ENCODE data around the gene TIAL1.
A peak's percentile ranks its signal among the peaks of the same experiment; 100 is the strongest.
"Not testable (repeated sequence)": the region's sequence is repeated elsewhere in the genome, so short reads cannot be mapped to it uniquely, and the experiment has no call there.

TIAL1 gene, protein sequence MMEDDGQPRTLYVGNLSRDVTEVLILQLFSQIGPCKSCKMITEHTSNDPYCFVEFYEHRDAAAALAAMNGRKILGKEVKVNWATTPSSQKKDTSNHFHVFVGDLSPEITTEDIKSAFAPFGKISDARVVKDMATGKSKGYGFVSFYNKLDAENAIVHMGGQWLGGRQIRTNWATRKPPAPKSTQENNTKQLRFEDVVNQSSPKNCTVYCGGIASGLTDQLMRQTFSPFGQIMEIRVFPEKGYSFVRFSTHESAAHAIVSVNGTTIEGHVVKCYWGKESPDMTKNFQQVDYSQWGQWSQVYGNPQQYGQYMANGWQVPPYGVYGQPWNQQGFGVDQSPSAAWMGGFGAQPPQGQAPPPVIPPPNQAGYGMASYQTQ

DNA sequence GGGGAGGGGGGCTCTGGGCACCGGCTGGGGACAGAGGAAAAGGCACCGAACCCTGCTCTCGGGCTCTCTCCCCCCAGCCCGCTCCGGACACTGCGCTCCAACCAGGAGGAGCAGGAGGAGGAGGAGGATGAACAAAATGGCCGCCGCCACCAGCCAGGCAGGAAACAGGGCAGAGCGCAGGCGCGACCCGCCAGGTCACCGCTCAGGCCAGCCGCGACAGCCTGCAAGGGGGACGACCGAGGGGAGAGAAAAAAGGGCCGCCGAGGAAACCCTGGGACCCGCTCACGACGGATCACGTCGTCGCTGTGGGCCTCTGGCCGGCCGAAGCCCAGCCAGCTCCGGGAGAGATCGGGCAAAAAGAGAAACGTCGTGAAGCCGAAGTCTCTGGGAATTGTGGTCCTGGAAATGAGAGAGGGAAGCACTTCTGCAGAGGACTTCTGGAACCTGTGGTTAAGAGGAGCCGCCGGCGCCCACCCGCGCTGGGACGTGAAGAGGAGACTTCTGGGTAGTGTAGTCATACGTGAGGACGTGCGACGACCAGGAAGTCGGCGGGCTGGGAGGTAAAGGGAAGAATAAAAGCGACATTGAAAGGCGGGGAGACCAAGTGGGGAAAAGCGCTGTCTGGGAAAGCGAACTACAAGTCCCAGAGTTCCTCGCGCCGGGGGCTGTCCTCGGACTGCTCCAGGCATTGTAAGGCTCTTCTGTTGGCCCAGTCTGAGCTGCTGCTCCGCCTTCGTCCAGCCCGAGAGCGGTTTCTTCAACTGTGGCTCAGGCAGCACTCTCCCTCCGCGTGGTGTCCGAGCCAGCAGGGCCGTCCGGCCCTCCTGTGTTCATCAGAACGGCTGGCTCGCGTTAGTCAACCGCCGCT is at the start of gene TIAL1:
TSS of gene TIAL1 (minus strand) at position 428 of the 868 bp plus-strand sequence. CDS start 499 bp downstream, outside the sequence.
- DNase-seq = peak; percentile 100

DNA sequence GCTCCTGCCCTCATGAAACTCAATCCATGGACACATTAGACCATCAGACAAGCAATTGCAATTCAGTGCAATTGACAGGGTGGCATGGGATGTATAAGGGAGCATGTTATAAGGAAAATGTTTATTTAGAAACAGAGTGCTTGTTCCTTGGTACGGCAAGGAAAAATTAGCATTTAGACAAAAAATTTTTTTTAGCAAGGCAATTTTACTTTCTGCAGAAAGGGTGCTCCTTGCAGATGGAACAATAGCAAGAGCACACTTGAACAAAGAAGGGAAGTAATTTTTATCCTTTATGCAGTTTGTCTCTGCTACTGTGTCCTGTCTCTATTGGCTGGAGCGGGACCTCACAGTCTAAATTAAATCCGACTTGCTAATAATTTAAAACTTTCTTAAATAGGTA is 48.2 kb upstream of the TIAL1 start:
- no peak for DNase-seq

DNA sequence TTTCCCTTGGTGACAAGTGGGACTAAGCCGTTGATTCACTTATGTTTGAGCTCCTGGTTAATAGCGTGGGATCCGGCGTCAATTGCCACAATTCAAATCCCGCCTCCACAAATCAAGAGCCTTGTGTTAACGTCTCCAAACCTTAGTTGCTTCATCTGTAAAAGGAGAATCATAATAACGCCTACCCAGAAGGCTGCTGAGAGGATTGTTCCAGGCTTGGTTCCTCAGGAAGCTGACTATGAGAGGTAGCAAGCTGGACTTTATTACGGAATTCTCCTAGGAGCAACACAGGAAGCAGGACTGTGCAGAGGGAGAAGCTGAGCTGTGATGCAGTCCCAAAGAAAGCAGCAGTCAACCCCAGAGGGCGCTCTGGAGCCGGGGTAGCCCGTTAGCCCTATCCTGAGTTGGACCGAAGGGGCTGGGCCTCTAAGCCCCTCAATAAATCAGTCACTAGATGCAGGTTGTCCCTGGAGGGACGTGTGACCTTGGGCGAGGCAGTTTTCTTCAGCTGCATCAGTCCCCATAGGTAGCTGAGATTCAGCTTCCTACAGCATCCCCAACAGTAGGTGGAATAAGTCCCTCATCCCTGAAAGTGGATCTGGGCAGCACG is 47.5 kb upstream of the TIAL1 start:
- DNase-seq = no peak

DNA sequence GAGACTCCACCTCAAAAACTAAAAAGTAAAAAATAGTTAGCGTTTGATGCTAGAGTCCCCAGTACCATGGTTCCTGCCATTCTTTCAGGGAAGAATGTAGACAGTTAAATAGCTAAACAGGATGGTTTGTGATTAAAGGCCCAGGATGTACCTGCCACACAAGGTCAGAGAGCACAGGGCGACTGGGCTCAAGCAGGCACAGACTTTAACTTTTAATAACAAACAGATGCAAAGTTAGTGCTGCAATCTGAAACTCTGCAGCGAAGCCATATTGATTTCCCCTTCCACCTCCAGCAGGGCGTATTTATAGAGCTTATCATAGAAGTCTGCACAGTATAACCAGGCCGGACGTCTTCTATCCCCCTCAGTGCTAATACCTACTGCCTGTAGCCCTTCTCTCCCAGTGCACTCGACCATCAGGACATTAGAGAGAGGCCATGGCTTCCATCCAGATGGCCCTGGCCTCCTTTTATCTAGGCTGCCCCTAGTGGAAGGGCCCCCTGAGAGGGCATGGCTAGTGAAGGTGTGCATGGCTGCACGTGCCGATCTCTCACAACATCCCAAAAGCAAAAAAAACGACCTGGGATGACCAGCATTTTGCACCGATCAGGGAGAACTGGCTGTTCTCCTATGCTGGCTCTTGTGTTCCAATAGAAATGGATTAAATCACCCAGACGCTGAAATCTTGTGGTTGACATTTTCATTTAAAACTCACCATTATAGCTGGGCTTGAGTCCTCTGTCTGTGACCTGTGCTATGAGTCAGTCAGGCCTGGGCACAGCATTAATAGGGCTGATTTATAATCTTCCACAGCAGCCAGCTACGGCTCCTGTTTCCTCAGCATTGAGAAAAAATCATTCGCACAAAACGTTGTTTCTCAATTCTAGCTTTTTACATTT is 46.8 kb upstream of the TIAL1 start:
- DNase-seq = no peak

DNA sequence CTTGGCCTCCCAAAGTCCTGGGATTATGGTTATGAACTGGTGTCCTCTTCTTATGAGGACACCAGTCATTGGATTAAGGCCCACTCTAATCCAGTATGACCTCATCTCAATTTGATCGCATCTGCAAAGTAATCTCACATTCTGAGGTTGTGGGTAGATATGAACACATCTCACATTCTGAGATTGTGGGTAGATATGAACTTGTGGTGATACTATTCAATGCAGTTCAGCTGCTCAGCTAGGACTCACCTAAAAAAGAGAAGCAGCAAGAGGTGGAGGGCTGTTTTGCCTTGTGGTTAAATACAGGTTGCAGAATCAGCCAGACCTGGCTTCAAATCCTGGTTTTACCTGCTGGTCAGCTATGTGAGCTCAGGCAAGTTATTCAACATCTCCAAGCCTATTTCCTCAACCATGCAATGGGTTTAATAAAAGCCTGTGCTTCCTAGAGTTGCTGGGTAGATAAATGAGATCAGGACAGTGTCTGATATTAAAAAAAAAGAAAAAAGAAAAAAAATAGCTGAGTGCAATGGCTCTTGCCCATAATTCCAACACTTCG is 45.9 kb upstream of the TIAL1 start:
- DNase-seq = no peak

DNA sequence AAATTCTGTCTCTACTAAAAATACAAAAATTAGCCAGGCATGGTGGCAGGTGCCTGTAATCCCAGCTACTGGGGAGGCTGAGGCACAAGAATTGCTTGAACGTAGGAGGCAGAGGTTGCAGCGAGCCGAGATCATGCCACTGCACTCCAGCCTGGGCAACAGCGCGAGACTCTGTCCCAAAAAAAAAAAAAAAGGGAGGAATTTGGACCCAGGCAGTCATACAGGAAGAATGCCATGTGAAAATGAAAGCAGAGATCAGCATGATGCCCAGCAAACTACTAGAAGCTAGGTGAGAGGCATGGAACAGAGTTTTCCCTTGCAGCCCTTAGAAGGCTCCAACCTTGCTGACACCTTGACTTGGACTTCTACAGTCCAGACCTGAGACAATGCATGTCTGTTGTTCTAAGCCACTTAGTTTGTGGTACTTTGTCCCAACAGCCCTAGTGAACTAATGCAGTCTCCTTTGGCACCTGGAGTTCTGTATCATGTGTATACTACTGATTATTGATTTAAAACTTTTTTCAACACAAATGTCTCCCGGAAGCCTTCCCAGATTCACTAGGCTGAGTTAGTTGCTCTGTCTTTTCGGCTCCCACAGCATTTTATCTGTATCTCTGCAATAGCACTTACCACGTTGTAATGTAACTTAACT is 44.2 kb upstream of the TIAL1 start:
- DNase-seq = no peak

DNA sequence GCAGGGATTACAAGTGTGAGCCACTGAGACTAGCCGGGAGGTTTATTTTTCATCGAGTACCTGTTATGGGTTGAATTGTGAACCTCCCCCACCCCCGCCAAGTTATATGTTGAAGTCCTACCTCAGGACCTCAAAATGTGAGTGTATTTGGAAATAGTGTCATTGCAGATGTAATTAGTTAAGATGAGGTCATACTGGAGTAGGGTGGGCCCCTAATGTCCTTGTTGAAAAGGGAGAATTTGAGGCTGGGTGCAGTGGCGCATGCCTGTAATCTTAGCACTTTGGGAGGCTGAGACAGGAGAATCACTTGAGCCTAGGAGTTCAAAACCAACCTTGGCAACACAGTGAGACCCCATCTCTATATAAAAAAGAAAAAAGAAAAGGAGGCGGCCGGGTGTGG is 43.6 kb upstream of the TIAL1 start:
- DNase-seq = no peak

DNA sequence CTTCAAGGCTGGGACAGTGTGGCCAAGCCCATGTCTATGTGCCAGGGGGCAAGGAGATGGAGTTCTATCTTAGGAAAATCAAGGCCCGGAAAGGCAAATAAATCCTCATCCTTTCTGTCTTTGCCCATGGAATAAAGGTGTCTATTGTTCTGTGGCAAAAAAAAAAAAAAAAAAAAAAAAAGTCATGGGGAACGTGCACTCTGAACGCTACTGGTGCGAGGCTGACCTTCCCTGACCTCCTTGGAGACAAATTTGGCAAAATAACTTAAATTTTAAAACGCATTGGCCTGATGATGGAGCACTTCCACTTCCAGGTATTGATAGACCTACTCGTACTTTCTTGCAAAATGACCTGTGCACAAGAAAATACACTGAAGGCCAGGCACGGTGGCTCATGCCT is 42.2 kb upstream of the TIAL1 start:
- DNase-seq = no peak

DNA sequence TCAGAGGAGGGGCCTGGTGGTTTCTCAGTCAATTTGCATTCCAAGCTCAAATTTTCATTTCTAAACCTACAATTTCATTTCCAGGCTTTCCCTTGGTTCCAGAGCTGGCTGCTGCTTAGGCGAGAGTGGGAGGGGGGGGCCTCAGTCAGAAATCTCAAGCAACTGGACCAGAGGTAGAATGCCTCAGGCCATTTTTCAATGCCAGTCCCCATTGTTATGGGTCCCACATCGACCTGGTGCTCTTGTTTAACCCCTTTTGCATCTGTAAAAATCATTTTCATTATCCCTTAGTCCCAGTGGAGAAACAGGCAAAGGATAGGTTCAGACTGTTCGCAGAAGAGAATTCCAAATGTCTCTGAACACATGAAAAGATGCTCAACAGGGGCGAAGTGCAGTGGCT is 40.9 kb upstream of the TIAL1 start:
- DNase-seq = no peak

DNA sequence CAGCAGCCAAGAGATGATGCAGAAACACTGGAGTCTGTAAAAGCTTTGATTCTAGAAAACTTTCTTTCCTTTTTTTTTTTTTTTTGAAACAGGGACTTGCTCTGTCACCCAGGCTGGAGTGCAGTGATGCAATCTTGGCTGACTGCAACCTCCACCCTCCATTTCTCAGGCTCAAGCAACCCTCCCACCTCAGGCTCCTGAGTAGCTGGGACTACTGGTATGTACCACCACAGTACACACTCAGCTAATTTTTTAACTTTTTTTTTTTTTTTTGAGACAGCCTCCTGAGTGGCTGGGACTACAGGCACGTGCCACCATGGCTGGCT is 37.4 kb upstream of the TIAL1 start:
- DNase-seq = no peak

DNA sequence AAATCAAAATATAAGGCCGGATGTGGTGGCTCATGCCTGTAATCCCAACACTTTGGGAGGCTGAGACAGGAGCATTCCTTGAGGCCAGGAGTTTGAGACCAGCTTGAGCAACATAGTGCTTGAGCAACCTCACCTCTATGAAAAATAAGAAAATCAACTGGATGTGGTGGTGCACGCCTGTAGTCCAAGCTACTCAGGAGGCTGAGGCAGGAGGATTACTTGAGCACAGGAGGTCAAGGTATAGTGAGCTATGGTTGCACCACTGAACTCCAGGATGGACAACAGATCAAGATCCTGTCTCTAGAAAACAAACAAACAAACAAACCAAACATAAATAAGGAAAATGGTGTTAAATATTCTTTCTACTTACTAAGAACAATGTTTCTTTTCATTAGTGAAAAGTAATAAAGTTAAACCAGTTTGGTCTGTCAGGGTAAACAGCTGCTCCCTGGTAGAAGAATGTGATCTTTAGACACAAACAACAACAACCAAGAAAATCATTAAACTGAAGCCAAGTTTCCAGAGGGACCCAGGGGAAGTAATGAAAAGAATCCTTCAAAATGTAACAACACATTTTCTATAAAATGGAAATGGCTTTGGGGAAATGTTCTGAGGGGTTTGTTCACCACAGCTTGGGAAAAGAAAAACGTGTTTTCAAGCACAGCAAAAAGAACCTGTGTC is 36.9 kb upstream of the TIAL1 start:
- DNase-seq = no peak

DNA sequence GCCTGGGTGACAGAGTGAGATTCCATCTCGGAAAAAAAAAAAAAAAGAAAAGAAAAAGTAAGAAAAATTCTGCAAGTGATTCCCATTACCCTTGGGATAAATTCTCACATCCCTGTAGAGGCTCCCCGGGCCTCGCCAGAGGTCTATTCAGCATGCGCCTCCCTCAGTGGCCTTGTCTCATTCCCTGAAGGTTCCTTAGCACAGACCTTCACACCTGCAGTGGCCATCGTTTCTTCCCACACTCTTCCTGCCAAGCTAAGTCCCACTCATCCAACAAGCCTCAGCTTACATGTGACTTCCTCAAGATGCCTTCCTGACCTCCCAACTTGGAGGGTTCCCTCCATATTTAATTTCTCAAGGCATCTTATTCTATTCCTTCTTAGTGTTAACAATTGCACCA is 33.5 kb upstream of the TIAL1 start:
- DNase-seq = no peak

DNA sequence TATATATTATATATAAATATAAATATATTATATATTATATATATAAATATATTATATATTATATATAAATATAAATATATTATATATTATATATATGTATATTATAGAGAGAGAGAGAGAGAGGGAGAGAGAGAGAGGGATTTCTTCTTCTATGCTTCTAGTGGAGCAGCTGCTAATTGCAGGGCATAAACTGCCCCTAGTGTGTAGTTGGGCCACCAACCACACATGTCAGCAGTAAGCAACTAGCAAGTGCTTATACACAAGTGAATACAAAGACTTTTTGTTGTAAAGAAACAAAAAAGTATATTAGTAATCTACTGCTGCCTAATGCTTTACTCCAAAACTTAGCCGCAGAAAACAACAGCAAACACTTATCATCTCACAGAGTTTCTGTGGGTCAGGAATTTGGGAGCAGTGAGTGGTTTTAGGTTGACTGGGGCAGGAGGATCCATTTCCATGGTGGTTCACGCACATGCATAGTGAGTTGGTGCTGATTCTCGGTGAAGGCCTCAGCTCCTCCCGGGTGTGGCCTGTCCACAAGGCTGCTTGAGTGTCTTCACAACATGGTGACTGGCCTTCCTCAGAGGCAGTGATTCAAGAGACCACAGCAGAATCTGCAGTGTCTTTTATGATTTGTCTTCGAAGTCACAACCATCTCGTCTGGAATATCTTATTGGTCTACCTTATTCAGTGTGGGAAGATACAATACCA is 29.0 kb upstream of the TIAL1 start:
- no peak for DNase-seq

DNA sequence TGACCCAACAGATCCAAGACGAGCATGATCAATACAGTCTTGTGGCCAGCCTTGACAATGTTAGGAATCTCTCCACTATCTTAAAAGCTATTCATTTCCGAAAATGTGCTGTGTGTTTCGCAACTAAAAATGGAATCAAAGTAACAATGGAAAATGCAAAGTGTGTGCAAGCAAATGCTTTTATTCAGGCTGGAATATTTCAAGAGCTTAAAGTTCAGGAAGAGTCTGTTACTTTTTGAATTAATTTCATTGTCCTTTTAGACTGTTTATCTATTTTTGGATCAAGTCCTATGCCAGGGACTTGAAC is 24.3 kb upstream of the TIAL1 start:
- no peak for DNase-seq

DNA sequence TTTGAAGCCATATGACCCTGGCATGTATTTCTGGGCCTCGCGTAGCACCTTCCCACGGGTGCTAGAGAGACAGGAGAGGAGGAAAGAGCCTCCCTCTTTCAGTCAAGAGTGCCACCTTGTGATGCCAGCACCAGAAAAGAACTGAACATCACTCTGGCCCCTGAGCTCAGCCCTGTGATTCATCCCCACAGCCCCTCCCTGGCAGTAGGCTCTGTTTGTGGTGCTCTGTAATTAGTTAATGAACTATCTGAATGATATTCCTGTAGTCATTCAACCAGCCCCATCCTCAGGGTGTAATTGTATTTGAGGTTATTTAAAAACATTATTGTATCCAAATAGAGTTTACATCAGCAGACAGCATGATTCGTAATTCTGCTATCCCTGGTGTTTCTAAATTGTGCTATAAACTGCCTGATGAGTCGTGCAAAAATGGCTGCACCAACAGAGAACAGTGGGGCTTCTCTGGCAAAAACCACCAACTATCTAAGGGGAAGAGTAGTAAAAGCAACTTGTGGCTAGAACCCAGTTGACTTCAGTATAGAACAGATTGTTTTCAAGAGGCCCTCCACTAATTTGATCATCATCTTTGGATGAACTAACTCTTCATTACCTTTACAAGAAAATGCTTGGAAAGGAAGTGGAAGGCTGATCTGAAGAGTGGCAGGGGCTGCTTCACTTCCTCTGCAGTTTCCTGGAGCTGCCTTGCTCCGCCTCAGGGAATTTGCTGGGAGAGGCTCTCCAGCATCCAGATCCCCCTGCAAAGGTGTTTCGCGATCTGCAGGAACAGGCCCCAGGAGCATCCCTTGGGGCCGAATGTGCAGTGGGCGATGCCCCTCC is 23.7 kb upstream of the TIAL1 start:
- DNase-seq = no peak

DNA sequence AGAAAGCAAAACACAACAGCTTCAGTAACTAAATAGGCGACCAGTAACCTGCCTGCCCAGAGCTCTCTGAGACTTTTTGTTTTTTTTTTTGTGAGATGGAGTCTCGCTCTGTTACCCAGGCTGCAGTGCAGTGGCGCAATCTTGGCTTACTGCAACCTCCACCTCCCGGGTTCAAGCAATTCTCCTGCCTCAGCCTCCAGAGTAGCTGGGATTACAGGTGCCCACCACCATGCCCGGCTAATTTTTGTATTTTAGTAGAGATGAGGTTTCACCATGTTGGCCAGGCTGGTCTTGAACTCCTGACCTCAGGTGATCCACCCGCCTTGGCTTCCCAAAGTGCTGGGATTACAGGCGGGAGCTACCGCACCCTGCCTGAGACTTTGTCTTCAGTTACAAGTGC is 23.0 kb upstream of the TIAL1 start:
- DNase-seq = not testable (repeated sequence)

DNA sequence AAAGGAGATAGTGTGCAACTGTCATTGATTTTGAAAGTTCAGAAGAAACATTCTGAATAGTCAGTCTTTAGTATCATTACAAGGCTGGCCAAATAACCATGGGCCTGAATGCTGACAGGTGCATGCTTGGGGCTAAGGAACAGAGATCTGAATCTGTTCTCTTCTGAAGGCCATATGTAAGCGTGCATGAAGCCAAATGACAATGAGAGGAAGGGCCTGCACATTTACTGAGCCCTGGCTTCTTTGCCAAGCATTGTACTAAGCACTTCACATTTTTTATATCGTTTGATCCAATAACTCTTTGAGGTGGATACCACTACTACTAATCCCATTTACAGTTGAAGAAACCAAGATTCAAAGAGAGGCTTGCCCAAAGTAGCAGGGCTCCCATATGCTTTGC is 22.5 kb upstream of the TIAL1 start:
- DNase-seq = no peak

DNA sequence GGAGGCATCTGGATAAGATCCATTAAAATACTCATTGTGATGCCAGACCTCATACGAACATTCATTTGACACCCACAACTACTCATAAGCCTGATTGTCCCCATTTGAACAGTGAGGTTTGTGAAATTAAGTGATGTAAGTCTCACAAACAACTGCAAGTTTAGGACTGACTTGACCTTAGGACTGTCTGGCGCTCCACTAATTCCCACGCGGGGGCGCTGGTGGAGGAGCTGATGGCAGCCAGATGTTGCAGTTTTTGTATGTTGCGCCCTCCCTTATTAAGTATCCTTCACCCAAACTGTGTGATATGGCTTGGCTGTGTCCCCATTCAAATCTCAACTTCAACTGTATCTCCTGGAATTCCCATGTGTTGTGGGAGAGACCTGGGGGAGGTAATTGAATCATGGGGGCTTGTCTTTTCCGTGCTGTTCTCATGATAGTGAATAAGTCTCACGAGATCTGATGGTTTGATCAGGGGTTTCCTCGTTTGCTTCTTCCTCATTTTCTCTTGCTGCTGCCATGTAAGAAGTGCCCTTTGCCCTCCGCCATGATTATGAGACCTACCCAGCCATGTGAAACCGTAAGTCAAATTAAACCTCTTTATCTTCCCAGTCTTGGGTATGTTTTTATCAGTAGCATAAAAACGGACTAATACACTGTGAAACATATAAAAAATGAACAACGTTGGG is 20.3 kb upstream of the TIAL1 start:
- no peak for DNase-seq

DNA sequence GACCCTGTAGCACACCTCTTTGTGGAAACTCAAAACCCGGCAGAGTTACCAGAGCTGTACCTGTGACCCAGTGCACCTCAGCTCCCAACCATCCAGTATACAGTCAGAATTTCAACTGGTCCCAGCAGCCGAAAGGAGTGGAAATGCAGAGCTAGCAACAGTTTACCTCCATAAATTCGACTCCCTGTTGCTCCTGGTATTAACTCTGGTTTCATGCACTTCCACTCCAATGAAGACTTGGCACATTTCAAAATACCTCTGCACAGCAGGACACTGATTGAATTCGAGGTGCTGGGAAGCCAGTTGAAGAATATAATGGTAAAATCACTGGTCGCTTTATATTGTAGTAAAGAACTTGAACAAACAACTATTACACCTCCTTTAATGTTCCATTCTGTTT is 17.9 kb upstream of the TIAL1 start:
- DNase-seq = no peak

Data from right hindlimb (tissue), 1 donor.